Measurements from ENCODE around the gene NSFL1C.

GRCh38 chr20:1394686-1395085 is 72.0 kb downstream of the NSFL1C start:
- TF ChIP-seq GATA2 (IDR thresholded peaks at IDR 0.05; ENCODE audit: low read depth, low read length): no peak
- no peak for TF ChIP-seq GATA3 (IDR thresholded peaks at IDR 0.05; ENCODE audit: low read depth, low read length)
